ENCODE measurements around the gene GOLGA2. TPM values are rescaled to one million over a fixed set of nuclear protein-coding genes. Genes with fewer than 3 reads are reported as not detected.

The GOLGA2 gene
- total RNA-seq, 2 donors from 2014 or later = 53.2 to 138 TPM

GRCh38 chr9:128214571-128215490 lies 61.0 kb downstream of the GOLGA2 start:
- Histone ChIP-seq H3K27me3 (no peaks in the 10 kb centered on the region), H3K9me3 (no peaks in the 10 kb centered on the region), H3K4me3 (no peak overlapping the region), H3K36me3 (replicated peaks in 1 of 2; ENCODE audit: insufficient read depth in 1 of 2, low read depth in 2 of 2) (no peaks in the 10 kb centered on the region), H3K4me1 (peaks cover 54% of the 10 kb centered on the region), H3K27ac (peak overlapping the region; percentile 73 to 87 (median 78))
- DNase-seq (peak; percentile 81 to 92 (median 88)), ATAC-seq (peak; percentile 39)
- TF ChIP-seq CTCF (IDR thresholded peaks at IDR 0.05) (no peak), POLR2A (IDR thresholded peaks at IDR 0.05) (peak in 2 of 3 donors; percentile 32 to 36)
- WGBS, 2 donors = 40 to 46% methylated on average over 7 to 21 of the region's 21 CpGs
- intact Hi-C loops (cut with DNase I) = no loop called here

- 60 to 70% methylated on average over 12 of the region's 12 CpGs for WGBS, 2 donors
- TF ChIP-seq CTCF (IDR thresholded peaks at IDR 0.05) (no peak), POLR2A (IDR thresholded peaks at IDR 0.05) (no peak)
- intact Hi-C loops (cut with DNase I) = no loop called here
- H3K4me3 ChIP-seq = no peak overlapping the region
- peaks cover 51% of the 10 kb centered on the region for H3K4me1 ChIP-seq
- H3K9me3 ChIP-seq = no peaks in the 10 kb centered on the region
- no peaks in the 10 kb centered on the region for H3K36me3 ChIP-seq (replicated peaks in 1 of 2; ENCODE audit: insufficient read depth in 1 of 2, low read depth in 2 of 2)
- no peak for ATAC-seq
- peak in 1 of 4 donors; percentile 46 for DNase-seq
- H3K27ac ChIP-seq = peak overlapping the region; percentile 73 to 87 (median 78)
- no peaks in the 10 kb centered on the region for H3K27me3 ChIP-seq
Measured at GRCh38 chr9:128213746-128214497, 61.9 kb downstream of the GOLGA2 start.

- TF ChIP-seq CTCF (IDR thresholded peaks at IDR 0.05) (no peak), POLR2A (IDR thresholded peaks at IDR 0.05) (no peak)
- 0 to 20% methylated on average over 2 of the region's 2 CpGs for WGBS, 2 donors
- peaks cover 41% of the 10 kb centered on the region for H3K4me1 ChIP-seq
- no peaks in the 10 kb centered on the region for H3K36me3 ChIP-seq (replicated peaks in 1 of 2; ENCODE audit: insufficient read depth in 1 of 2, low read depth in 2 of 2)
- DNase-seq (peak in 1 of 4 donors; percentile 38), ATAC-seq (peak; percentile 7)
- no peaks in the 10 kb centered on the region for H3K27me3 ChIP-seq
- H3K9me3 ChIP-seq = no peaks in the 10 kb centered on the region
- no peak overlapping the region for H3K4me3 ChIP-seq
- H3K27ac ChIP-seq = peak overlapping the region; percentile 1 to 76 (median 50)
- intact Hi-C loops (cut with DNase I) = no loop called here
Measured at GRCh38 chr9:128211981-128212281, 63.9 kb downstream of the GOLGA2 start.

- ATAC-seq (peak; percentile 30), DNase-seq (peak in 2 of 4 donors; percentile 55 to 60)
- intact Hi-C loops (cut with DNase I) = no loop called here
- H3K4me3 ChIP-seq = no peak overlapping the region
- TF ChIP-seq POLR2A (IDR thresholded peaks at IDR 0.05) (no peak), CTCF (IDR thresholded peaks at IDR 0.05) (no peak)
- peak overlapping the region; percentile 1 to 76 (median 50) for H3K27ac ChIP-seq
- no peaks in the 10 kb centered on the region for H3K9me3 ChIP-seq
- no peaks in the 10 kb centered on the region for H3K27me3 ChIP-seq
- H3K36me3 ChIP-seq (replicated peaks in 1 of 2; ENCODE audit: insufficient read depth in 1 of 2, low read depth in 2 of 2) = no peaks in the 10 kb centered on the region
- peaks cover 41% of the 10 kb centered on the region for H3K4me1 ChIP-seq
- WGBS, 2 donors = 37 to 39% methylated on average over 12 of the region's 12 CpGs
Measured at GRCh38 chr9:128211186-128211980, 64.4 kb downstream of the GOLGA2 start.

Measured in body of pancreas (tissue), 4 donors.